HG02798 (cell line): ENCODE results near the gene SUMF2.
A peak's percentile ranks its signal among the peaks of the same experiment; 100 is the strongest.
"Not testable (repeated sequence)": the region's sequence is repeated elsewhere in the genome, so short reads cannot be mapped to it uniquely, and the experiment has no call there.

Experiments
- ATAC-seq: cut with Tn5 transposase; IDR thresholded peaks from one replicate; pipeline ENCODE4 v1.9.1; 2021; ENCODE audit warnings: mild to moderate bottlenecking; ENCODE audit not compliant: unreplicated experiment, poor library complexity

The SUMF2 gene

DNA sequence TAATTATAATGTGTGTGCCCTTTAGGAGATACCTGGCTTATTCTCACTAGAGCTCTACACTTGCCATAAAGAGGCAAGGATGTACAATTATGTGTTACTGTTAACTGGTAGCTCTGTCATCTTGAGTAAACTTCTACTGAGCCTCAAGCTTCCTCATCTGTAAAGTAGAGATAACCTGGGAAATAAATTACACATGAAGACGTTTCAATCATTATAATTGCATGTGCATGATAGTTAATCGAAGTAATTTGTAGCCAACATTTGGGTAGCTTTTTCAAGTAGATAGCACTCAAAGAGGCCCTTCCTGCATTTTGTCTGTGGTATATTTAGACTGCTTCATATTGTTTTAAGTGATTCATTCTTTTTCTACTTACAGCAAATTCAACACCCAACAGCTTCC is 10.1 kb upstream of the SUMF2 start:
- no peak for ATAC-seq

DNA sequence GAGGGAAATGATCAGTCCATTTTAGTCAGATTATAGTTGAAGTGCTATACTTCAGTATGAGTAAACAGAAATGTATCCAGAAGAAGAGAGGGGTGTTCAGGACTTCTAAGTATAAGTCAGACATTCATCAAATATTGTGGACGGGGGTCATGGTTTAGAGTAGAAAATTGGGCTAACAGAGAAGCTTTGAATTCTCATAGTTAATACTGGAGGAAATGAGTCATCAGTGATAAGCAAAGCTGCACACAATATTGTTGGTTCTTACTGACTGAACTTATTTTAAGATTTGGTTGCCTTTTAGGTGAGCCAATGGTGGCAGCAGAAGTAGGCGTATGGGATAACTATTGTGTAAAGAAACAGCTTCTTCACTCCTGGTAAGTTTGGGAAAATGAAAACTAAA is 1.7 kb upstream of the SUMF2 start:
- no peak for ATAC-seq

DNA sequence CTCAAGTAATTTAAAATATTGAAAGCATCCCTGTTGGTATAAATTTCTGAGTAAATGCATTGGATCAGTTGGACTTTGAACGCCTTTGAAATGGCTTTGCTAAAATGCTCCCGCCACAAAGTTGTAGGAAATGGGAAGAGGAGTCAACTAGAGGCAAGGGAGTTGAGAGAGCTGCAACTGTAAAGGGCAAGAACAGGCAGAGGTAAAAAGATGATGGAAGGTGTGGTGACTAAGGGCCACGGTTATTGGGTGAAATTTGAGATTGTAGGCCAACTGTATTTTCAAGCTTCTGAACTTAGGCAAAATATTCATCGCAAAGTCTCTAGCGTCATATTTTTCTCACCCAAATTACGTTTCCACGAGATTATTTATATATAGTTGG is 595 bp upstream of the SUMF2 start:
- ATAC-seq = no peak

DNA sequence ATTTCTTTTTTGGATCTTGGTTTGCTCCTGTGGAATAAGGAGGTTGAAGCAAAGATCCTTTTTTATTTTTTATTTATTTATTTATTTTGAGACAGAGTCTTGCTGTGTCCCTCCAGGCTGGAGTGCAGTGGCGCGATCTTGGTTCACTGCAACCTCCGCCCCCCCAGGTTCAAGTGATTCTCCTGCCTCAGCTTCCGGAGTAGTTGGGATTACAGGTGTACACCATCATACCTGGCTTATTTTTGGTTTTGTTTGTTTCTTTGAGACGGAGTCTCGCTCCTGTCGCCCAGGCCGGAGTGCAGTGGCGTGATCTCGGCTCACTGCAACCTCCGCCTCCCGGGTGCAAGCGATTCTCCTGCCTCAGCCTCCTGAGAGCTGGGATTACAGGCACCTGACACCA is 2.3 kb downstream of the SUMF2 start:
- not testable (repeated sequence) for ATAC-seq

DNA sequence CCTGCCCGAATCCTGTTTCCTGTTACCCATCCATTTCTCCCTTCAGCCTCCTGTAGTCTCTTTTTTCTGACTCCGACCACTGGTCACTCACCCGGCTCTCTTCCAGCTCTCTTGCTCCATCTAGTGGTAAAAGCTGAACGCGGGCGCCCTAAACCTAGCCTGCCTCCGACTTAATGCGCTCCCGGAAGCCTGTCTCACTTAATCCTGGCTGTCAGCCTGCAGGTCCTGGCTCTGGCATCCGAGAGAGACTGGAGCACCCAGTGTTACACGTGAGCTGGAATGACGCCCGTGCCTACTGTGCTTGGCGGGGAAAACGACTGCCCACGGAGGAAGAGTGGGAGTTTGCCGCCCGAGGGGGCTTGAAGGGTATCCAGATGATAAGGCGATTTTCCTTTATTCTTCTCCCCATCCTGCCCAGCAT is 10.3 kb downstream of the SUMF2 start:
- ATAC-seq = peak; percentile 94

DNA sequence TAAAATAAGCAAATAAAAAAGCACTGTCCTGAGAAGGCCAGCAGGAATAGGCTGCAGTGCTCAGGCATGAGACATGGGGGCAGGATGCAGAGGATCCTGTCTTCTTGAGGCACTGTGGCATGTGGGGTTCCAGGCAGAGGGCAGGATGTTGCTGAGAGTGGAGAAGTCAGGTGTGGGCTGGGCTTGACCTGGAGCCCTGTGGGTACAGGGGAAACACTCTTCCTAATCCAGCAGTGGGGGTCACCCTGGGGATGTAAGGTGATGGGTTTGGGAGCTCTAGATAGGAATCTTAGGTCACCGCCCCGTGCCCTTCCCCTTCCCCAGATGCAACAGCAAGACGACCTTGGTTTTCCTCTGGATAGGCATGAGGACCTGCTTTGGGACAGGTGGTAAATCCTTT is 13.6 kb downstream of the SUMF2 start:
- ATAC-seq = no peak

DNA sequence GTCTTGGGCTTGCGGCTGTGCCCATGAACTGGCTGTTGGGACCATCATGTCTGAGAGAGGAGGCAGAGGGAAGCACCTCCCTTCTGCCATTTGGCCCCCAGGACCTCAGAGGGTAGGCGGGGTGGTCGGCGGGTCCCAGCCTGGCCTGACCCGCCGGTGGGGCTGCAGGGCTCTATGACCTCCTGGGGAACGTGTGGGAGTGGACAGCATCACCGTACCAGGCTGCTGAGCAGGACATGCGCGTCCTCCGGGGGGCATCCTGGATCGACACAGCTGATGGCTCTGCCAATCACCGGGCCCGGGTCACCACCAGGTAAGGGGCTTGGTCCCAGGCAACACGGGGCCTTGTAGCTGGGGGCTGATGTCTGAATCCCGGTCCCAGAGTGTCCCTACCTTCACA is 14.1 kb downstream of the SUMF2 start:
- no peak for ATAC-seq

DNA sequence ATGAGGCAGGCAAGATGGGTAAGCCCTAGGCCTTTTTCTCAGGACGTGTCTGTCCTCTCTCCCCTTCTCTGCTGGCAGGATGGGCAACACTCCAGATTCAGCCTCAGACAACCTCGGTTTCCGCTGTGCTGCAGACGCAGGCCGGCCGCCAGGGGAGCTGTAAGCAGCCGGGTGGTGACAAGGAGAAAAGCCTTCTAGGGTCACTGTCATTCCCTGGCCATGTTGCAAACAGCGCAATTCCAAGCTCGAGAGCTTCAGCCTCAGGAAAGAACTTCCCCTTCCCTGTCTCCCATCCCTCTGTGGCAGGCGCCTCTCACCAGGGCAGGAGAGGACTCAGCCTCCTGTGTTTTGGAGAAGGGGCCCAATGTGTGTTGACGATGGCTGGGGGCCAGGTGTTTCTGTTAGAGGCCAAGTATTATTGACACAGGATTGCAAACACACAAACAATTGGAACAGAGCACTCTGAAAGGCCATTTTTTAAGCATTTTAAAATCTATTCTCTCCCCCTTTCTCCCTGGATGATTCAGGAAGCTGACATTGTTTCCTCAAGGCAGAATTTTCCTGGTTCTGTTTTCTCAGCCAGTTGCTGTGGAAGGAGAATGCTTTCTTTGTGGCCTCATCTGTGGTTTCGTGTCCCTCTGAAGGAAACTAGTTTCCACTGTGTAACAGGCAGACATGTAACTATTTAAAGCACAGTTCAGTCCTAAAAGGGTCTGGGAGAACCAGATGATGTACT is 15.5 kb downstream of the SUMF2 start:
- no peak for ATAC-seq

DNA sequence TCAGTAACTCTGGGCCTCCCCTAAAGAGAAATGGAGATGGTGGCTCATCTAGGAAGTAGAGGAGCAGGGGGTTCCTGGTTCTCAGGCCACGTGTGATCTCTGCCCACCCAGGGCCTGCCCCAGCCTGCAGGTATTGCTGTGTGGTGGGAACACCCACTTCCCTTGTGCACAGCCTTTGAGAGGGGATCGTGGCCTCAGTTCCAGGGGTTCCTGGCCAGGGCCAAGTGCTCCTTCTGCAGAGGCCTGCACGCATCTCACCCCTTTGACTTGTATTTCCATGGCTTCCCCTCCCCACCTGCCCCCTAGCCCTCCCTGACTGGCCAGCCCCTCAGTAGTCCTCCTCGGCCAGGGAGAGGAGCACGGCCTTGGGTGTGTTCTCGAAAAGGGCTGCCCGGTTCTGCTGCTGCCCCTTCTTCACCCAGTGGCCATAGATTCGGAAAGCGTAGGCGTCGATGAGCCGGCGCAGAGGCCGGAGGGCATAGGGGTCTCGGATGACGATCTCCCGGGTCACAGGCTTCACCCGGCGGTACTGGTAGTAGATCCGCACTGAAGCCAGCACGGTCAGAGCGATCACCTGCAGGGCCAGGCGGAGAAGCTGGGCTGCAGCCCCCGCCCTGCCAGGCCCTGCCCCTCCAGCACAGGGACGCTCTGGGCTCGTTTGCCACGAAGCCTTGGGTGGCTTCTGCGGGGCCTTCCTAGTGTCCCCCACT is 16.8 kb downstream of the SUMF2 start:
- ATAC-seq = not testable (repeated sequence)

DNA sequence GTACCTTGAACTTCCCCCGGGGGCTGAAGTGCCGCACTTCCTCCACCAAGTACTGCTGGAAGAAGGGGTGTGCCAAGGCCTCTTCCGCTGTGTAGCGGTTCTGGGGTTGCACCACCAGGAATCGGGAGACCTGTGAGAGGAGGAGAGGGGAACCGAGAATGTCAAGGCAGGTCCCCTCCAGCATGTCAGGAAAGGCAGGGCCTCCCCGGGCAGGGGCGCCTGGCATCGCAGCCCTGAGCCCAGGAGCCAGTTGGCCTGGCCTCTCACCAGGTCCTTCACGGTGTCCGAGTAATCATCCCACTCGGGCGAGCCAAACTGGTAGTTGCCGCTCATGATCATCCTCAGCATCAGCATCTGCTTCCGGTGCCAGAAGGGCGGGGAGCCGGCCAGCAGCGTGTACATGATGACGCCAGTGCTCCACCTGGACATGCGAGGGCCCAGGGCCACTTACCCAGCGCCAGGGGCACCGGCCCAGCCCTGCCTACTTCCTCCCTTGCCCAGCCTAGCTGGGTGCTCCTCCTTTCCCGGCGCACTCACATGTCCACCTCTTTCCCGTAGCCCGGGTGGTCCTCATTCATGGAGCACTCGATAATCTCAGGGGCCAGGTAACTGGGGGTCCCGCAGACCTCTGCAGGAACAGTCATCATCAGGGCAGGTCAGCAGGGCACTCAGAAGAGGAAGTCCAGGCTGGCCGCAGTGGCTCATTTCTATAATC is 17.7 kb downstream of the SUMF2 start:
- no peak for ATAC-seq

DNA sequence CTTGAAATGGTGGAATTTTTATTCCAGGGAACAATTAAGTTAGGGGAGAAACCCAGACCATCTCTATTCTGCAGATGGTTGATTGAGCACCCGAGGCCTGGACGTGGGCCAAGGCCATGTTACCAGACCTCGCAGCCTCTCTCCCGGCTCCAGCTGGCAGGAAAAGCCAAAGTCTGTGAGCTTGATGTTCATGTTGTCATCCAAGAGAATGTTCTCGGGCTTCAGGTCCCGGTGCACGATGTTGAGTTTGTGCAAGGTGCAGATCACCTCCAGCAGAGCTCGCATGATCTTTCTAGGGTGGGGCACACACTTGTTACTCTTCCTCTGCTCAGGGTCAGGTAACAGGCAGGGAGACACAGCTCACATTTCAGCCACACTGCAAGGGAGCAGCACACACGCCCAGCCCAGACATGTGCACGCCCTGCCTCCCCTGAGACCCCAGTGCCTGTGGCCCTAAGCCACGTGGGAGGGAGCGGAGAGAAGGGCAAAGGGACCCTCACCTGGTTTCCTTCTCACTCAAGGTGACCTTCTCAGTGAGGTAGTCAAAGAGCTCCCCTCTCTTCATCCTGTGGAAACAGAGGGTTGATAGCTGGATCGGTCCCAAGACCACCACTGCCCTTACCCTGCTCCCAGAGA is 19.2 kb downstream of the SUMF2 start:
- no peak for ATAC-seq

DNA sequence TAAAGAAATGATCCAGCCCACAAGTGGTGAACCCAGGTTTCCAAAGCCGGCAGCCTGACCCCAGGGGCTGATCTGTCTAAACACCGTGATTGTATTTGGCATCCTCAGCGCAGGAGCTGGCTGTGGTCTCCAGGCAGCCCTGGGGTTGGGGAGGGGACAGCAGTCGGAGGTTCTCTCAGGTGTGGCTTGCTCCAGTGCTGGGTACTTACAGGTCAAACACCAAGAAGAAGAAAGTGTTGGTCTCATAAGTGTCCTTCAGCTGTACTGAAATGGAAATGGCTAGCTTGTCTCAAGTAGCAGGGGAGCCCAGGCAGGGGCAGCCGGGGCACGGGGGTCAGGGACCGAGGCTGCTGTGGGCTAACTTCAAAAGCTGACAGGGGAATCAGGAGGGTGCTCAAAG is 22.7 kb downstream of the SUMF2 start:
- ATAC-seq = no peak

DNA sequence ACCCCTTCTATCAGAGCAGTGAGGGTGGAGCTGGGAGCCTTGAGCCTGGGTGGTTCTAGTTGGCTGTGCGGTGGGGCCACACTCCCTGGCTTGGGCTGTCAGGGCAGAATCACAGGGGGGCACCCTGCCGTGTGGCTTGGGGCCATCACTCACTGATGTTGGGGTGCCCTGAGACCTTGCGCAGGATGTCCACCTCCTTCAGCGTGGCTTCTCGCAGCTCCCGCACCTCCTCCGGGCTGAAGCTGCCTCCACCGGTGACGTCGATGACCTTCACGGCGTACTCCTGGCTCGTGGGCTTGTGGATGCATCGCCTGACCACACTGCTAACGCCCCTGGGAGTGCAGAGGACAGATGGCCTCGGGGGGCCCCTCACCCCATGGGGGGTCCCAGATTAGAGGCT is 23.4 kb downstream of the SUMF2 start:
- no peak for ATAC-seq

DNA sequence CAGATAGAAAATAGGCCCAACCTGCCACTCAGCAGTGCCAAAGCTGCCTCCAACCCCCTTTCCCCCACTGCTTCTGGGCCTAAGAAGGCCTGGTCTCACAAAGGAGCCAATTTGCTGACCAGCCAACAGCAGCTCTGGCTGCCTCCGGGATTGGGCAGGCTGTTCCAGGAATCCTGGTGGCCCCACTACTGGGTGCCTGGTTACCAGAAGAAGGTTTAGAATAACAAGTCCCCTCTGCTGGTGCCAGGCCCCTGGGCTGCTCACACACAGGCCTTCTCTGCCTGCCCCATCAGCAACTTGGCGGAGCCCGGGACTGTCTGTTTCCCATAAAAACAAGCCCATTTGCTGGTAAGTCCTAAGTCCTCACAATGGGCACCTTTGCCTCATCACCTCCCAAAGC is 27.5 kb downstream of the SUMF2 start:
- no peak for ATAC-seq

DNA sequence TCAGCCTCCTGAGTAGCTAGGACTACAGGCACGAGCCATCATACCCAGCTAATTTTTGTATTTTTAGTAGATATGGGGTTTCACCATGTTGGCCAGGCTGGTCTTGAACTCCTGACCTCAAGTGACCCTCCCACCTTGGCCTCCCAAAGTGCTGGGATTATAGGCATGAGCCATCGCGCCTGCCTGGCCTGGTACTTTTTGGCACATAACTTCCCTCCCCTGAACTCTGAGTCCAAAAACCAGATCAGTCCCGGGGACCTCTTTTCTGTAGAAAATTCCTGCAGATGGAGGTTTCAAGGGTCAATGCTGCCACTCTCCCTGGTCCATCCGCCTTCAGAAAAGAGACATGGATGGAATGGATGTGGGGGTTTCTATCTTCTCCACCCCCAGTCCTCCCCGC is 28.3 kb downstream of the SUMF2 start:
- ATAC-seq = not testable (repeated sequence)

DNA sequence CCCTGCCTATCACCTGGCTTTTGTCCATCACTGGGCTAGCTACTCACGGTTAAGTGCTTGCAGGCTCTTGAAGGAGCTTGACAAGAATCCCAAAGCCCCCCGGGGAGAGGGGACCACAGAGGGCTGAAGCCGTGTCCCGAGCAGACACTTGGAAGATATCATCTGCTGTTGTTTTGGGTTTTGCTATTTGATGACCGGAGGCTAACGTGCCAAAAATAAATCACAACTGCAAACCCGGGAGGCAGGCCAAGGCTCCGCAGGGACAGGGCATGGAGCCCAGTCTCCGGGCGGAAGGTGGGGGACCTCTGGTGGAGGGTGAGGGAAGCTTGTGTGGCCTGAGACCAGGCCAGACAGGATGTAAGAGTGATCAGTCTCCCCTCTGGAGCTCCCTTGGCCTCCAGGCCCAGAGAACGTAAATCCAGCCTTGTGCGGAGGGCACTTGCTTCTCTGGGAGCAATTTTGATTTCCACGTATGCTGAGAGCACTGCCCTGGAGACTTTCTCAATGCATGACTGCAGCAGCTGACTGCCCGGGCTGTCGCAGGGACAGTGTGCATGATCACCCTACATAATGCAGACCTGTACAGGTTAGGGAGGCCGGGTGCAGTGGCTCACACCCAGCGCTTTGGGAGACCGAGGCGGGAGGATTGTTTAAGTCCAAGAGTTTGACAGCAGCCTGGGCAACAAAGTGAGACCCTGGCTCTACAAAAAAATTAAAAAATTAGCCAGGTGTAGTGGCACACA is 28.9 kb downstream of the SUMF2 start, which contains the start of gene PHKG1:
PHKG1 (minus strand) TSS at position 164 of the 743 bp plus-strand sequence. CDS start 4,011 bp downstream, outside the sequence.
- no peak for ATAC-seq

DNA sequence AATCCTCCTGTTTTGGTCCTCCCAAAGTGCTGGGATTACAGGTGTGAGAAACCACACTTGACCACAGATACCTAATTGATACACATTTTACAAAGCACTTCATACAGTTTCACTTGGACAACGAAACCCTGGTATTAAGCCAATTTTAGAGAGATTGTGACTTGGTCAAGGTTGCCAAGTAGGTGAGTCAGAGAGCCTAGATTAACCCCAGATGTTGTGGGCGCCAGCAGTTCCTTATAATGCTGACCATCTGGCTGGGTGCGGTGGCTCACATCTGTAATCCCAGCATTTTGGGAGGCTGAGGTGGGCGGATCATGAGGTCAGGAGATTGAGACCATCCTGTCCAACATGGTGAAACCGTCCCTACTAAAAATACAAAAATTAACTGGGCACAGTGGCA is 33.6 kb downstream of the SUMF2 start:
- no peak for ATAC-seq

DNA sequence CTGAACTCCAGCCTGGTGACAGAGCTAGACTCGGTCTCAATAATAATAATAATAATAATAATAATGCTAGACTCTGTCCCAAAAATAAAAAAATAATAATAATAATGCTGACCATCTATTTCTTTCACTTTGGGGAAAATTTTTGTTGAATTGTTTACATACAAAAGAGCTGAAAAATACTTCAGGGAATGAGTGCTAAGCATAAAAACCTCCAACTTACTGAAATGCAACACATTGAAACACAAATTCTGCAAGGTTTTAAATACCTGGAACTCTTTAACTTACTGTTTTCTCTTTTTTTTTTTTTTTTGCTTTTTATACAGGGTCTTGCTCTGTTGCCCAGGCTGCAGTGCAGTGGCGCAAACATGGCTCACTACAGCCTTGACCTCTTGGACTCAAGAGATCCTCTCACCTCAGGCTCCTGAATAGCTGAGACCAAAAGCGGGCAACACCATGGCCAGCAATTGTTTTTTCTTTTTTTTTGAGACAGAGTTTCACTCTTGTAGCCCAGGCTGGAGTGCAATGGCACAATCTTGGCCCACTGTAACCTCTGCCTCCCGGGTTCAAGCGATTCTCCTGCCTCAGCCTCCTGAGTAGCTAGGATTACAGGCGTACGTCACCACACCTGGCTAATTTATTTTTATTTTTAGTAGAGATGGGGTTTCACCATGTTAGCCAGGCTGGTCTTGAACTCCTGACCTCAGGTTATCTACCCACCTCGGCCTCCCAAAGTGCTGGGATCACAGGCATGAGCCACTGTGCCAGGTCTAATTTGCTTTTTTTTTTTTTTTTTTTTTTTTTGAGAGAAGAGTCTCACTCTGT is 34.3 kb downstream of the SUMF2 start:
- ATAC-seq = not testable (repeated sequence)

DNA sequence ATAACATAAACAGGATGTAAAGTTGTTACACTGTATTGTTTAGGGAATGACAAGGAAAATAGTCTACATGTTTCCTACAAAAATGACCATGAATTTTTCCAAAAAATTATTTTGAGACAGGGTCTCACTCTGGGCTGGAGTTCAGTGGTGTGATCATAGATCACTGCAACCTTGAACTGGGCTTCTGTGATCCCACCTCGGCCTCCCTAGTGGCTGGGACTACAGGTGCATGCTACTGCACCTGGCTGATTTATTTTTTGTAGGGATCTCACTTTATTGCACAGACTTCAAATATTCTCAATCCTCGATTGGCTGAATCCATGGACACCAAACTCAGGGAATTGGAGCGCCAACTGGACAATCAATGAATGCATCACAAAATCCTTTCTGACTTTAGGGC is 35.6 kb downstream of the SUMF2 start:
- ATAC-seq = no peak
